Measurements from ENCODE around the gene DLGAP1. TPM values are rescaled to one million over a fixed set of nuclear protein-coding genes. Genes with fewer than 3 reads are reported as not detected.

The DLGAP1 gene
- total RNA-seq, 4 donors from 2014 or later: 0.22 to 1.5 (median 0.56) TPM

DNA sequence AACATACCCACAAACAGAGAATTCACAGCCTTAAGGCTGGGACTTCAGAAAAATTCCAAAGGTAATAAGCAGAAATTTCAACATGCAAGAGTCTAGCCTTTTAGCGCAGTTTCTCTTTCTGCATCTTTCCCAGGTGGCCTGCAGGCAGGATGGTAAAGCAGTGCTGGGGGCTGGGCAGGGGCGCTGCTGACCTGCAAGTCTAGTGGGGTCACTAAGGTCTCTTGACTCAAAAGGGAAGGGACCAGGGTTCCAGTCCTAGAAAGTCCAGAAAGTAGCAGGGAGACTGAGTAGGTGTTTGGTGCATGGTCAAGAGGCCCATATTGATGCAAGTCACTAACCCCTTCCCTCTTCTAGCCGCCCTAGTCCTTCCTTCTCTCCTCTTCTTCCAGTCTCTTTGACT is 835.9 kb downstream of the DLGAP1 start:
- H3K27me3 ChIP-seq: no peaks in the 10 kb centered on the region
- H3K9me3 ChIP-seq: no peaks in the 10 kb centered on the region
- 95 to 100% methylated on average over 1 of the region's 3 CpGs for WGBS, 2 donors (ENCODE audit: low coverage in 1 of 2)
- H3K4me1 ChIP-seq: peaks cover 0 to 26% (median 12%) of the 10 kb centered on the region in 3 donors
- no peak overlapping the region for H3K4me3 ChIP-seq
- ATAC-seq: no peak
- H3K27ac ChIP-seq: no peak overlapping the region
- no peaks in the 10 kb centered on the region for H3K36me3 ChIP-seq
- TF ChIP-seq CTCF (IDR thresholded peaks at IDR 0.05) (no peak), EP300 (IDR thresholded peaks at IDR 0.05) (no peak), POLR2A (IDR thresholded peaks at IDR 0.05) (no peak), POLR2AphosphoS5 (IDR thresholded peaks at IDR 0.05) (no peak)

GRCh38 chr18:3616744-3617143 is 838.4 kb downstream of the DLGAP1 start:
- Histone ChIP-seq H3K36me3 (no peaks in the 10 kb centered on the region), H3K9me3 (no peaks in the 10 kb centered on the region), H3K4me1 (peaks cover 0 to 2% (median 0%) of the 10 kb centered on the region in 3 donors), H3K4me3 (no peak overlapping the region), H3K27me3 (no peaks in the 10 kb centered on the region), H3K27ac (no peak overlapping the region)
- WGBS, 2 donors (ENCODE audit: low coverage in 1 of 2): 83 to 85% methylated on average over 1 to 2 of the region's 3 CpGs
- no peak for ATAC-seq
- TF ChIP-seq POLR2AphosphoS5 (IDR thresholded peaks at IDR 0.05): no peak
- TF ChIP-seq EP300 (IDR thresholded peaks at IDR 0.05): no peak
- no peak for TF ChIP-seq CTCF (IDR thresholded peaks at IDR 0.05)
- TF ChIP-seq POLR2A (IDR thresholded peaks at IDR 0.05): no peak

- 81% methylated on average over 3 of the region's 6 CpGs for WGBS, 2 donors (ENCODE audit: low coverage in 1 of 2)
- no peaks in the 10 kb centered on the region for H3K27me3 ChIP-seq
- H3K36me3 ChIP-seq: no peaks in the 10 kb centered on the region
- no peak overlapping the region for H3K4me3 ChIP-seq
- TF ChIP-seq EP300 (IDR thresholded peaks at IDR 0.05): no peak
- TF ChIP-seq POLR2AphosphoS5 (IDR thresholded peaks at IDR 0.05): no peak
- TF ChIP-seq POLR2A (IDR thresholded peaks at IDR 0.05): no peak
- no peak for TF ChIP-seq CTCF (IDR thresholded peaks at IDR 0.05)
- ATAC-seq: no peak
- H3K4me1 ChIP-seq: no peaks in the 10 kb centered on the region
- no peak overlapping the region for H3K27ac ChIP-seq
- no peaks in the 10 kb centered on the region for H3K9me3 ChIP-seq
These were observed 839.0 kb downstream of the DLGAP1 start for GRCh38 chr18:3616142-3616541.

DNA sequence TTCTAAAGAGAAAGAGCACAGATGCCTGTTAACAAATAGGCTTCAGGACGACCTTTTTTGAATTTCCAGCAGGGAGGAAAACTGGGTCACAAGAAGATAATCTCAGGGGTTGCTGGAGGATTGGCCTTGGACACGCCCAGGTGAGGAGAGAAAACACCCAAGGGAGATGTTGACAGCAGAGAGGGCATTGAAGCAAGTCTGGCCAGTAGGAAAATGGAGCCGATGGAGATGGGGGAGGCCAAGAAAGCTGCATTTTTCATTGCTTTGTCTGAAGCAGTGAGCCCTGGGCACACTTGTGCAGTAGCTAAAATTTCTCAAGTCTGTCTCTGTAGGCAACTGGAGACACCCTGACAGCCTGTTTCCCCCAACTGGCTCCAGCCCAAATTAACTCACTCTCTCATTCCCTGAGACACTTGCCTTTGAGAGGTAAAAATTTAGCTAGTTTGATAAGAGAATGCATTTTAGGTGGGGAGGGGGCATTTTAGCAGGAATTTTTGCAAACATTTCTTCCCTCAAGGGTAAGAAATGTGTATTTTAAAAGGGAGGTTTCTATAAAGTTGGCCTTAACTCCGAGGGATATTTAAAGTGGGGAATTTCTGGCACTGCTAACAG is 839.6 kb downstream of the DLGAP1 start:
- no peak for ATAC-seq

More for the DNA sequence above, 839.6 kb downstream of the DLGAP1 start:
- Histone ChIP-seq H3K36me3 (no peaks in the 10 kb centered on the region), H3K27me3 (no peaks in the 10 kb centered on the region), H3K4me1 (no peaks in the 10 kb centered on the region), H3K27ac (no peak overlapping the region), H3K9me3 (no peaks in the 10 kb centered on the region), H3K4me3 (no peak overlapping the region)
- TF ChIP-seq POLR2A (IDR thresholded peaks at IDR 0.05) (no peak), CTCF (IDR thresholded peaks at IDR 0.05) (no peak), POLR2AphosphoS5 (IDR thresholded peaks at IDR 0.05) (no peak), EP300 (IDR thresholded peaks at IDR 0.05) (no peak)
- 53 to 66% methylated on average over 3 to 4 of the region's 4 CpGs for WGBS, 2 donors (ENCODE audit: low coverage in 1 of 2)

Data from gastroesophageal sphincter (tissue), 4 donors.